Hepatocyte (in vitro differentiated cells): ENCODE data around the gene PMS1. TPM values are rescaled to one million over a fixed set of nuclear protein-coding genes. Genes with fewer than 3 reads are reported as not detected.
A peak's percentile ranks its signal among the peaks of the same experiment; 100 is the strongest.

Experiments used
- DNase-seq: peaks from one replicate; pipeline ENCODE4 v3.0.0-alpha.2; 2016; ENCODE audit warnings: low spot score
- H2AFZ ChIP-seq: fragments of 200-600 bp; sonication (generic); 2 replicates; pipeline ENCODE4 v1.6.0; 2016; ENCODE audit warnings: antibody characterized with exemption, mild to moderate bottlenecking
- H3K27ac ChIP-seq: fragments of 200-600 bp; sonication (generic); 2 replicates; pipeline ENCODE4 v1.5.1; 2016; ENCODE audit warnings: mild to moderate bottlenecking
- H3K27me3 ChIP-seq: fragments of 200-600 bp; sonication (generic); 2 replicates; pipeline ENCODE4 v1.6.1; 2016
- H3K36me3 ChIP-seq: fragments of 200-600 bp; sonication (generic); replicated peaks from 2 replicates; pipeline ENCODE4 v1.5.1; 2016; ENCODE audit warnings: low read depth; ENCODE audit not compliant: insufficient read depth
- H3K4me1 ChIP-seq: fragments of 200-600 bp; sonication (generic); 2 replicates; pipeline ENCODE4 v1.5.1; 2016; ENCODE audit warnings: mild to moderate bottlenecking, moderate library complexity; ENCODE audit not compliant: insufficient read depth
- H3K4me2 ChIP-seq: fragments of 200-600 bp; sonication (generic); 2 replicates; pipeline ENCODE4 v1.6.0; 2016
- H3K4me3 ChIP-seq: fragments of 200-600 bp; sonication (generic); 2 replicates; pipeline ENCODE4 v1.5.1; 2016; ENCODE audit warnings: mild to moderate bottlenecking
- H3K79me2 ChIP-seq: fragments of 200-600 bp; sonication (generic); 2 replicates; pipeline ENCODE4 v1.6.0; 2017; ENCODE audit warnings: mild to moderate bottlenecking
- H3K9me2 ChIP-seq: fragments of 200-600 bp; sonication (generic); replicated peaks from 2 replicates; pipeline ENCODE4 v1.6.0; 2017; ENCODE audit warnings: mild to moderate bottlenecking; ENCODE audit not compliant: insufficient read depth
- H3K9me3 ChIP-seq: fragments of 200-600 bp; sonication (generic); 2 replicates; pipeline ENCODE4 v1.5.1; 2016; ENCODE audit warnings: low read depth, mild to moderate bottlenecking
- H4K20me1 ChIP-seq: fragments of 200-600 bp; sonication (generic); 2 replicates; pipeline ENCODE4 v1.6.0; 2016; ENCODE audit warnings: mild to moderate bottlenecking; ENCODE audit not compliant: insufficient read depth, poor library complexity, severe bottlenecking
- CTCF ChIP-seq: fragments of 200-600 bp; sonication (generic); IDR thresholded peaks from 2 replicates; pipeline ENCODE4 v1.5.1; 2016; ENCODE audit warnings: antibody characterized with exemption, mild to moderate bottlenecking; ENCODE audit not compliant: poor library complexity
- EZH2 ChIP-seq: fragments of 200-600 bp; sonication (generic); IDR thresholded peaks from 2 replicates; pipeline ENCODE4 v1.6.1; 2016; ENCODE audit warnings: antibody characterized with exemption, mild to moderate bottlenecking, borderline replicate concordance
- EZH2phosphoT487 ChIP-seq: fragments of 200-600 bp; sonication (generic); IDR thresholded peaks from one replicate; pipeline ENCODE4 v1.6.1; 2018; ENCODE audit warnings: antibody characterized with exemption, mild to moderate bottlenecking, low read depth, moderate library complexity; ENCODE audit not compliant: unreplicated experiment, severe bottlenecking
- whole genome bisulfite sequencing: methylation state at CpG from one replicate; pipeline ENCODE4 v1.1.6; 2016; ENCODE audit warnings: low lambda C conversion rate; ENCODE audit errors: missing lambda C conversion rate; 5-methylcytosine and 5-hydroxymethylcytosine counted together
- polyA plus RNA-seq: library from polyadenylated mRNA; unstranded; fragments of >200 nt; fragmentation: Nextera tagmentation; extraction: Ambion mirVana; gene quantifications from 2 replicates; pipeline ENCODE4 v1.2.1, GENCODE V29; 2016
- total RNA-seq: library from RNA; depleted of rRNA; stranded (reverse); fragments of >200 nt; gene quantifications from 2 replicates; pipeline ENCODE4 v1.2.3, GENCODE V29; 2014

Gene PMS1
- total and polyA plus RNA-seq, 2 experiments from 2014 or later: 13.1 to 14.6 TPM

- H3K9me3 ChIP-seq: no peaks in the 10 kb centered on the region
- under 1% methylated on average over 7 of the region's 7 CpGs for WGBS
Observed at GRCh38 chr2:189762229-189762550, 22.1 kb upstream of the PMS1 start.

GRCh38 chr2:189762551-189763298, 21.5 kb upstream of the PMS1 start, which contains the start of gene OSGEPL1:
Gene OSGEPL1, minus strand, starts transcription at chr2:189762792. Its CDS starts 1,152 bp downstream, at chr2:189761640.
- Histone ChIP-seq H3K27ac (peak within 1 kb of the TSS; percentile 89), H3K4me3 (peak within 1 kb of the TSS; percentile 58), H3K79me2 (peaks cover 5% of the 10 kb centered on the region), H3K4me2 (peak within 1 kb of the TSS; percentile 81), H3K36me3 (no peaks in the 10 kb centered on the region), H3K27me3 (no peaks in the 10 kb centered on the region), H3K9me2 (no peaks in the 10 kb centered on the region), H3K9me3 (no peaks in the 10 kb centered on the region), H4K20me1 (no peaks in the 10 kb centered on the region), H2AFZ (peak within 1 kb of the TSS; percentile 99), H3K4me1 (peaks cover 7% of the 10 kb centered on the region)
- no peak for TF ChIP-seq EZH2
- no peak for TF ChIP-seq EZH2phosphoT487
- TF ChIP-seq CTCF: peak; percentile 63
- under 1% methylated on average over 33 of the region's 33 CpGs for WGBS
- DNase-seq: peak; percentile 94

More at GRCh38 chr2:189762229-189762550, 22.1 kb upstream of the PMS1 start:
- Histone ChIP-seq H3K36me3 (no peaks in the 10 kb centered on the region), H3K79me2 (peaks cover 5% of the 10 kb centered on the region), H3K4me3 (peak overlapping the region; percentile 58), H3K4me2 (peak overlapping the region; percentile 81), H3K27ac (peak overlapping the region; percentile 89), H3K9me2 (no peaks in the 10 kb centered on the region), H2AFZ (peak overlapping the region; percentile 99), H3K4me1 (peaks cover 7% of the 10 kb centered on the region), H4K20me1 (no peaks in the 10 kb centered on the region), H3K27me3 (no peaks in the 10 kb centered on the region)
- no peak for TF ChIP-seq EZH2phosphoT487
- no peak for TF ChIP-seq CTCF
- DNase-seq: no peak

- peak; percentile 8 for DNase-seq
- no peaks in the 10 kb centered on the region for H3K9me2 ChIP-seq
- no peak overlapping the region for H3K27ac ChIP-seq
- TF ChIP-seq CTCF (no peak), EZH2phosphoT487 (no peak)
- peak overlapping the region; percentile 99 for H2AFZ ChIP-seq
- H3K4me1 ChIP-seq: peaks cover 7% of the 10 kb centered on the region
- H3K9me3 ChIP-seq: no peaks in the 10 kb centered on the region
- no peaks in the 10 kb centered on the region for H3K36me3 ChIP-seq
- H3K27me3 ChIP-seq: no peaks in the 10 kb centered on the region
- no peak overlapping the region for H3K4me3 ChIP-seq
- 93% methylated on average over 4 of the region's 4 CpGs for WGBS
- H3K79me2 ChIP-seq: peaks cover 5% of the 10 kb centered on the region
- H4K20me1 ChIP-seq: no peaks in the 10 kb centered on the region
- peak overlapping the region; percentile 81 for H3K4me2 ChIP-seq
Observed at GRCh38 chr2:189763908-189764661, 20.2 kb upstream of the PMS1 start.
